HL-60 (cell line): ENCODE measurements around the gene CLEC11A.

Experiments used
- DNase-seq, 2 experiments: peaks; one replicate each; pipeline ENCODE4 v3.0.0-alpha.2; 2010 to 2020; ENCODE audit warnings: low read depth in 1 of 2, low spot score in 1 of 2
- H3K27ac ChIP-seq: fragments of 250-450 bp; sonication (Bioruptor Pico); replicated peaks from 2 replicates; pipeline ENCODE4 v1.5.1; 2020; ENCODE audit warnings: mild to moderate bottlenecking, moderate library complexity
- H3K27me3 ChIP-seq: fragments of 250-450 bp; sonication (Bioruptor Pico); 2 replicates; pipeline ENCODE4 v1.5.1; 2021; ENCODE audit warnings: mild to moderate bottlenecking, moderate library complexity; ENCODE audit not compliant: insufficient read depth, poor library complexity, severe bottlenecking
- H3K4me3 ChIP-seq: replicated peaks from 2 replicates; pipeline ENCODE4 v1.5.1; 2011; ENCODE audit warnings: mild to moderate bottlenecking, control low read depth, low read length; ENCODE audit not compliant: insufficient read depth
- GABPA ChIP-seq: IDR thresholded peaks from 2 replicates; pipeline ENCODE4 v1.6.1; 2012; ENCODE audit warnings: low read depth
- POLR2AphosphoS5 ChIP-seq: IDR thresholded peaks from 2 replicates; pipeline ENCODE4 v1.6.1; 2012; ENCODE audit warnings: low read depth
- SPI1 ChIP-seq: IDR thresholded peaks from 2 replicates; pipeline ENCODE4 v1.6.1; 2012; ENCODE audit warnings: low read depth, mild to moderate bottlenecking, borderline replicate concordance
- TF ChIP-seq, protein P1 (sequence below): IDR thresholded peaks from one replicate; pipeline ENCODE4 v1.5.1; 2011; ENCODE audit warnings: low read length, control low read depth, inconsistent platforms; ENCODE audit not compliant: insufficient read depth
- TF ChIP-seq, protein P2 (sequence below): IDR thresholded peaks from 2 replicates; pipeline ENCODE4 v1.6.1; 2012; ENCODE audit warnings: low read depth; ENCODE audit not compliant: insufficient replicate concordance

The CLEC11A gene

GRCh38 chr19:50702158-50702870 is 20.9 kb upstream of the CLEC11A start:
- DNase-seq, result no peak
- H3K27ac ChIP-seq, result no peak overlapping the region
- H3K4me3 ChIP-seq, result no peak overlapping the region
- TF ChIP-seq, protein P1, sequence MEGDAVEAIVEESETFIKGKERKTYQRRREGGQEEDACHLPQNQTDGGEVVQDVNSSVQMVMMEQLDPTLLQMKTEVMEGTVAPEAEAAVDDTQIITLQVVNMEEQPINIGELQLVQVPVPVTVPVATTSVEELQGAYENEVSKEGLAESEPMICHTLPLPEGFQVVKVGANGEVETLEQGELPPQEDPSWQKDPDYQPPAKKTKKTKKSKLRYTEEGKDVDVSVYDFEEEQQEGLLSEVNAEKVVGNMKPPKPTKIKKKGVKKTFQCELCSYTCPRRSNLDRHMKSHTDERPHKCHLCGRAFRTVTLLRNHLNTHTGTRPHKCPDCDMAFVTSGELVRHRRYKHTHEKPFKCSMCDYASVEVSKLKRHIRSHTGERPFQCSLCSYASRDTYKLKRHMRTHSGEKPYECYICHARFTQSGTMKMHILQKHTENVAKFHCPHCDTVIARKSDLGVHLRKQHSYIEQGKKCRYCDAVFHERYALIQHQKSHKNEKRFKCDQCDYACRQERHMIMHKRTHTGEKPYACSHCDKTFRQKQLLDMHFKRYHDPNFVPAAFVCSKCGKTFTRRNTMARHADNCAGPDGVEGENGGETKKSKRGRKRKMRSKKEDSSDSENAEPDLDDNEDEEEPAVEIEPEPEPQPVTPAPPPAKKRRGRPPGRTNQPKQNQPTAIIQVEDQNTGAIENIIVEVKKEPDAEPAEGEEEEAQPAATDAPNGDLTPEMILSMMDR, result no peak
- TF ChIP-seq GABPA, result no peak
- no peak for TF ChIP-seq POLR2AphosphoS5
- peaks cover 10% of the 10 kb centered on the region for H3K27me3 ChIP-seq

- H3K27ac ChIP-seq, result no peak overlapping the region
- H3K4me3 ChIP-seq, result no peak overlapping the region
- TF ChIP-seq, protein P2, sequence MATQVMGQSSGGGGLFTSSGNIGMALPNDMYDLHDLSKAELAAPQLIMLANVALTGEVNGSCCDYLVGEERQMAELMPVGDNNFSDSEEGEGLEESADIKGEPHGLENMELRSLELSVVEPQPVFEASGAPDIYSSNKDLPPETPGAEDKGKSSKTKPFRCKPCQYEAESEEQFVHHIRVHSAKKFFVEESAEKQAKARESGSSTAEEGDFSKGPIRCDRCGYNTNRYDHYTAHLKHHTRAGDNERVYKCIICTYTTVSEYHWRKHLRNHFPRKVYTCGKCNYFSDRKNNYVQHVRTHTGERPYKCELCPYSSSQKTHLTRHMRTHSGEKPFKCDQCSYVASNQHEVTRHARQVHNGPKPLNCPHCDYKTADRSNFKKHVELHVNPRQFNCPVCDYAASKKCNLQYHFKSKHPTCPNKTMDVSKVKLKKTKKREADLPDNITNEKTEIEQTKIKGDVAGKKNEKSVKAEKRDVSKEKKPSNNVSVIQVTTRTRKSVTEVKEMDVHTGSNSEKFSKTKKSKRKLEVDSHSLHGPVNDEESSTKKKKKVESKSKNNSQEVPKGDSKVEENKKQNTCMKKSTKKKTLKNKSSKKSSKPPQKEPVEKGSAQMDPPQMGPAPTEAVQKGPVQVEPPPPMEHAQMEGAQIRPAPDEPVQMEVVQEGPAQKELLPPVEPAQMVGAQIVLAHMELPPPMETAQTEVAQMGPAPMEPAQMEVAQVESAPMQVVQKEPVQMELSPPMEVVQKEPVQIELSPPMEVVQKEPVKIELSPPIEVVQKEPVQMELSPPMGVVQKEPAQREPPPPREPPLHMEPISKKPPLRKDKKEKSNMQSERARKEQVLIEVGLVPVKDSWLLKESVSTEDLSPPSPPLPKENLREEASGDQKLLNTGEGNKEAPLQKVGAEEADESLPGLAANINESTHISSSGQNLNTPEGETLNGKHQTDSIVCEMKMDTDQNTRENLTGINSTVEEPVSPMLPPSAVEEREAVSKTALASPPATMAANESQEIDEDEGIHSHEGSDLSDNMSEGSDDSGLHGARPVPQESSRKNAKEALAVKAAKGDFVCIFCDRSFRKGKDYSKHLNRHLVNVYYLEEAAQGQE, result no peak
- TF ChIP-seq GABPA (no peak), POLR2AphosphoS5 (no peak), SPI1 (no peak)
- TF ChIP-seq, protein P1, result no peak
- no peak for DNase-seq
- peaks cover 10% of the 10 kb centered on the region for H3K27me3 ChIP-seq
These were observed 20.0 kb upstream of the CLEC11A start for GRCh38 chr19:50702871-50703829.

GRCh38 chr19:50703915-50704796 is 19.0 kb upstream of the CLEC11A start:
- DNase-seq, result no peak
- Histone ChIP-seq H3K27ac (no peak overlapping the region), H3K4me3 (no peak overlapping the region), H3K27me3 (peaks cover 8% of the 10 kb centered on the region)
- no peak for TF ChIP-seq POLR2AphosphoS5
- no peak for TF ChIP-seq GABPA
- no peak for TF ChIP-seq SPI1
- TF ChIP-seq, protein P2, result no peak
- TF ChIP-seq, protein P1, result no peak
